ENCODE data around the gene TNNC1.

Gene TNNC1

DNA sequence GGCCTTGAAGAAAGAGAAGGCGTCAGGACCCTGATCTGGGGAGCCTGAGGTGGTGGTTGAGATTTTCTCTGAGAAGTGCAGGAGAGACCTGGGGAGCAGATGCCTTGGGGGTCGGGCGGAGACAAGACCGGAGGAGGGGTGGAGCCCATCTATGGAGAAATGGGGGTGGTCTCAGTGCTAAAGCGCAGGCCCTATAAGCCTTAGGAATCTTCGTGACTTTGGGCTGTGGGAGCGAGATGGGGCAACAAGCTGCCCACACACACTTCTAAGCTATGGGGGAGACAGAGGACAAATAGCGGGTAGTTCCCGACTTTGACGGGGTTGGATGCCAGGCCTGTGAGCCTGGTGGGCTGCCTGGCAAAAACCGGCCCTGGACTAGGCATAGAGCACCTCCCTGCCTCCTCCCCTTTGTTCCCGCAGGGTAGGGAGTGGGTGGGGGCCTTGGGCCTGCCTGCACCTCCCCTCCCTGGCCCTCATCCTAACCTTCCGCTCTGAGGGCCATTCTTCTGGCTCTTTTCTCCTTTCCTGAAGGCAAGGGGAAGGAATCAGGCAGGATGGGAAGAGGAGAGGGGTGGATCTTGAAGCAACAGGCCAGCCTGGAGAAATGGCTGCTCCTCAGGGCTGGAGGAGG lies 2.4 kb upstream of the TNNC1 start:
- no peak for DNase-seq (ENCODE audit: low spot score)
- H3K27ac ChIP-seq = peak overlapping the region; percentile 92 to 95
- TF ChIP-seq, protein P1, sequence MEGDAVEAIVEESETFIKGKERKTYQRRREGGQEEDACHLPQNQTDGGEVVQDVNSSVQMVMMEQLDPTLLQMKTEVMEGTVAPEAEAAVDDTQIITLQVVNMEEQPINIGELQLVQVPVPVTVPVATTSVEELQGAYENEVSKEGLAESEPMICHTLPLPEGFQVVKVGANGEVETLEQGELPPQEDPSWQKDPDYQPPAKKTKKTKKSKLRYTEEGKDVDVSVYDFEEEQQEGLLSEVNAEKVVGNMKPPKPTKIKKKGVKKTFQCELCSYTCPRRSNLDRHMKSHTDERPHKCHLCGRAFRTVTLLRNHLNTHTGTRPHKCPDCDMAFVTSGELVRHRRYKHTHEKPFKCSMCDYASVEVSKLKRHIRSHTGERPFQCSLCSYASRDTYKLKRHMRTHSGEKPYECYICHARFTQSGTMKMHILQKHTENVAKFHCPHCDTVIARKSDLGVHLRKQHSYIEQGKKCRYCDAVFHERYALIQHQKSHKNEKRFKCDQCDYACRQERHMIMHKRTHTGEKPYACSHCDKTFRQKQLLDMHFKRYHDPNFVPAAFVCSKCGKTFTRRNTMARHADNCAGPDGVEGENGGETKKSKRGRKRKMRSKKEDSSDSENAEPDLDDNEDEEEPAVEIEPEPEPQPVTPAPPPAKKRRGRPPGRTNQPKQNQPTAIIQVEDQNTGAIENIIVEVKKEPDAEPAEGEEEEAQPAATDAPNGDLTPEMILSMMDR (IDR thresholded peaks at IDR 0.05) = no peak

DNA sequence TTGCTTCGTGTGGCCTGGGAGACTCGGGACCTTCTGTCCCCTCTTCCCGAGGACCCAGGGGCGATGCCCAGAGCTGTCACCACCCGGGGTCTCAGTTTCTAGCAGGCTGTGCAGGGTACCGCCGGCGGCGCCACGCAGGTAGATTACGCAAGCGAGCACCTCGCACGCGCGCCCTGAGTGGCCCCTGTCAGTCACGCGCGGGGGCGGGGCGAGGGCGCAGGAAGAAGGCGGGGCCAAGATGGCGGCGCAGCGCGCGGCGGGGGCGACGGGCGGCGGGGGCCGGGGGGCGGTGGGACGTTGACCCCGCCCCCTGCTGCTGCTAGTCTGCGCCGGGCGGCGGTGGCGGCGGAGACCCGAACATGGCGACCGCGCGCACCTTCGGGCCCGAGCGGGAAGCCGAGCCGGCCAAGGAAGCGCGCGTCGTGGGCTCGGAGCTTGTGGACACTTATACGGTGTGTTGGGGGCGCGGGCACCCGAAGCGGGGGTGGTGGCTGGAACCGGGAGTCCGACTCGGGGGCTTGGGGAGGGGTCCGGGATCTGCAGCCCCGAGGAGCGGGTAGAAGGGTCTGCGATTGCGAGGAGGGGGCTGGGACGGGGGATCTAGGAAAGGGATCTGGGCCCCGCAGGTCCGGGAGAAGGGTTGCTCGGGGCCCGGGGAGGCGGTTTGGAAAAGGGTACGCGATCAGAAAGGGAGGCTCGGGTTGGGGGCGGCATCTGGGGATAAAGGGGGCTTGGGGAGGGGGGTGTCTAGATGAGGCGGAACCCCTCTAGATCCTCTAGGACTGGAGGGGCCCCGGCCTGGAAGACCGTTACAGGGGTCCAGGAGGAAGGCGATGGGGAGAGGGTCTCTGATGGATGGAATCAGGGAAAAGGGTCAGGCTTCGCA lies 1.7 kb upstream of the TNNC1 start, which contains the start of gene NISCH:
NISCH (plus strand) TSS at position 322 of the 886 bp plus-strand sequence; CDS start at position 360, 38 bp downstream.
- DNase-seq (ENCODE audit: low spot score) = peak; percentile 89
- TF ChIP-seq, protein P1 (IDR thresholded peaks at IDR 0.05) = no peak
- Histone ChIP-seq H3K4me3 (peak within 1 kb of the TSS; percentile 91), H3K27ac (peak within 1 kb of the TSS; percentile 92 to 95)

More for the DNA sequence above, 2.4 kb upstream of the TNNC1 start:
- H3K4me3 ChIP-seq = peak overlapping the region; percentile 91

DNA sequence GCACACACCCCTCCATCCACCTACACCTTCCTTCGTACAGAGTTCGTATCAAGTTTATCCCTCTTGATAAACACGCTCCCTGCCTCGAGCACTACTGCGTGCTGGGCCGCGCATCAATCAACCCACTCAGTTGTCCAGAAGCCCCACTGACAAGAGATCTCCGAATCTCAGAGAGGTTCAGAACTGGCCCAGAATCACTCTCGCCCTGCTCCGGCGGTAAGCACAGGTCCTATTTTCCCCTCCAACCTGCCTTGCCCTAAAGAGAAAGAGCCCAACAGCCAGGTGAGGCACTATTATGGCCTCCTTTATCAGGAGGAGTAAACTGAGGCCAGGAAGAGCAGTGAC lies 1.1 kb upstream of the TNNC1 start:
- Histone ChIP-seq H3K27ac (peak overlapping the region; percentile 92 to 95), H3K4me3 (peak overlapping the region; percentile 91)
- no peak for DNase-seq (ENCODE audit: low spot score)
- TF ChIP-seq, protein P1 (IDR thresholded peaks at IDR 0.05) = no peak

DNA sequence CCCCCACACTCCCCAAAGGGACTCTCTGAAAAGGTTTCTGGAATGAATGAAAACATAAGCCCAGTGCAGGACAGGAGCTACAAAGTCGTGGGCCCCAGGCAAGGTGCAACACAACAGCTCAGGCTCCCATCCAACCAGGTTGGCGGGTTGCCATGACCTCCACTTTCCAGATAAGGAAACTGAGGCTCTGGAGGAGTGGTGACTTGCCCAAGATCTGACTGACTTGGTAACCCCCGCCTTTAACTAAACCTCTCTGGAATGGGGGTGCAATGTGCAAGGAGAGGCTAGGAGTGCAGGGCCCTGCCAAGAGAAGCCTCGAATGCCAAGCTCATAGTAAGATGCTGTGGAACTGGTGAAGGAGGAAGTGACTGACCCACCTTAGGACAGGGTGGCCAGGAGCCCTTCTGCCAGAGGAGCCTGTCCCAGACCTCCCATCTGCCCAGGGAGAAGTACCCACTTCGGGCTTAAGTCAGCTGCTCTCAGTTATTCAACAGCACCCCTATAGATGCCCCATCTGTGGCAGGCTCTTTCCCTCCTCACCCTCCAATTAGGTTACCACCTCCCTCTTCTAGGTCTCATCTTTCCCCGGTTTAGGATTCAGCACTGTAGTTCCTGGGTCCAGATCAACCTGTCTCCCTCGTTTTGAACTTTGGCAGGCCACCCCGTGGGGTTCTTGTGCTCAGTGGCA lies 553 bp upstream of the TNNC1 start:
- no peak for DNase-seq (ENCODE audit: low spot score)
- peak overlapping the region; percentile 92 to 95 for H3K27ac ChIP-seq
- TF ChIP-seq, protein P1 (IDR thresholded peaks at IDR 0.05) = no peak
- peak overlapping the region; percentile 91 for H3K4me3 ChIP-seq

DNA sequence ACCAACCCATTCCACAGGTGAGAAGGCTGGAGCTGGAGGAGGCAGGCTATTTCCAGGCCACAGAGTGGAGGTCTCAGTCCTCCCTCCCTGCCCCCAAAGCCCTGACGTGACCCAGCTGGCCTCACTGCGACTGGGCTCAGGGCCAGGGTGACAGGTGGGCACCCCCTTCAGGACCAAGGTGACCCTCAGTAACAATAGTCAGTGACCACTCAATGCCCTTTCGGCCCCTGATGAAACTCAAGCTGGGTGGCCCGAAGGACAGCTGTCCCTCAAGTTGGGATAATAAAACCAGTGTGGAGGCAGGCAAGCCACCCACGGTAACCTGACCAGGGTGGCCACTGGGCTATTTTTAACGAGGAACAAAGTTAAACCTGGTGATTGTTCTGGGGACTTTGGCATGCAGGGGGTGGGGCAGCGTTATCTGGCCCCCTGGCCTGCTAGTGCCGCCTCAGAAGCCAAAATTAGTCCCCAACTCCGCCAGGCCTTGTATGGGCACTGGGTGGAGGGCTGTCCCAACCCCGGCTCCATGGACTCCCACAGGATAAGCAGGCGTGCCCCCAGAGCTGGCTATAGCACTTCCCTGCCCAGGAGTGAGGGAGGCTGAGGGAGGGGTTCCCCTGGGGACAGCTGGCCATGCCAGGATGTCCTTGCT lies 1.1 kb downstream of the TNNC1 start:
- no peak for DNase-seq (ENCODE audit: low spot score)
- Histone ChIP-seq H3K27ac (peak overlapping the region in 1 of 2 donors; percentile 6), H3K4me3 (no peak overlapping the region)
- TF ChIP-seq, protein P1 (IDR thresholded peaks at IDR 0.05) = no peak

DNA sequence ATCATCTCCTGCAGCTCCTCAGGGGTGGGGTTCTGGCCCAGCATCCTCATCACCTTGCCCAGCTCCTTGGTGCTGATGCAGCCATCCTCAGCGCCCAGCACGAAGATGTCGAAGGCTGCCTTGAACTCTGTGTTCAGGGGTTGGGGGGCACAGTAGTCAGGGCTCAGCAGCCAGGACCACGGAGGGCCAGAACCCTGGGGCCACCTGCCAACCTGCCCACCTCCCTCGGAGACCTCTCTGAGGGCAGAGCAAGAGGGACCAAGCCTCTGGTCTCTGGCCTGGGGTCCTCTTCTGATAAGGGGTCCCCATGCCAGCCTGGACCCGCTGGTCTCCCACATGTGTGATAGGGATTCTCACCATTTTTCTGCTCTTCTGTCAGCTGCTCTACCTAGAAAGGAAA lies 1.7 kb downstream of the TNNC1 start:
- DNase-seq (ENCODE audit: low spot score) = no peak
- H3K4me3 ChIP-seq = no peak overlapping the region
- H3K27ac ChIP-seq = no peak overlapping the region
- TF ChIP-seq, protein P1 (IDR thresholded peaks at IDR 0.05) = no peak

Measured in coronary artery (tissue), 2 donors.